Natural killer cell (primary cell): ENCODE data around the gene GIPC1. TPM values are rescaled to one million over a fixed set of nuclear protein-coding genes. Genes with fewer than 3 reads are reported as not detected.

ENCODE experiments used
- ATAC-seq, 3 donors: fragments of 150-1000 bp in 2 of 3; fragments of 200-7000 bp in 1 of 3; cut with Tn5 transposase; 1 replicate in 1 of 3; 2 replicates in 2 of 3; pipeline ENCODE4 v1.10.0; 2021; ENCODE audit warnings: mild to moderate bottlenecking in 2 of 3, moderate library complexity in 2 of 3
- DNase-seq, 2 donors: peaks; one replicate each; pipeline versions ENCODE4 v3.0.0 to v3.0.0-alpha.2; 2013 to 2021; ENCODE audit warnings: mixed read lengths in 1 of 2
- H3K27ac ChIP-seq: one replicate; pipeline ENCODE4 v1.5.1; 2013; ENCODE audit warnings: mild to moderate bottlenecking, low read length
- H3K27me3 ChIP-seq: one replicate; pipeline ENCODE4 v1.6.1; 2013; ENCODE audit warnings: low read length; ENCODE audit not compliant: control insufficient read depth, insufficient read depth
- H3K36me3 ChIP-seq: one replicate; pipeline ENCODE4 v1.6.1; 2013; ENCODE audit warnings: low read length; ENCODE audit not compliant: control insufficient read depth, insufficient read depth
- H3K4me1 ChIP-seq: one replicate; pipeline ENCODE4 v1.6.1; 2013; ENCODE audit warnings: low read length; ENCODE audit not compliant: control insufficient read depth, insufficient read depth
- H3K4me3 ChIP-seq: one replicate; pipeline ENCODE4 v1.5.1; 2013; ENCODE audit warnings: low read length
- H3K9me3 ChIP-seq: one replicate; pipeline ENCODE4 v1.6.1; 2013; ENCODE audit warnings: low read length; ENCODE audit not compliant: control insufficient read depth, insufficient read depth
- H3K27ac Mint-ChIP-seq, 2 donors: one replicate each; pipeline ENCODE4 v1.8.0; 2022; ENCODE audit warnings: mild to moderate bottlenecking in 2 of 2, mixed read lengths in 2 of 2, moderate library complexity in 1 of 2
- H3K27me3 Mint-ChIP-seq, 2 donors: one replicate each; pipeline ENCODE4 v1.8.0; 2022; ENCODE audit warnings: low read depth in 2 of 2, mixed read lengths in 2 of 2
- H3K36me3 Mint-ChIP-seq: one replicate; pipeline ENCODE4 v1.8.0; 2022; ENCODE audit warnings: mixed read lengths
- H3K4me1 Mint-ChIP-seq, 2 donors: one replicate each; pipeline ENCODE4 v1.8.0; 2022; ENCODE audit warnings: mixed read lengths in 2 of 2
- H3K4me3 Mint-ChIP-seq: one replicate; pipeline ENCODE4 v1.8.0; 2022; ENCODE audit warnings: mild to moderate bottlenecking, moderate library complexity, mixed read lengths
- H3K9me3 Mint-ChIP-seq, 2 donors: one replicate each; pipeline ENCODE4 v1.8.0; 2022; ENCODE audit warnings: mixed read lengths in 2 of 2
- WGBS: methylation state at CpG from one replicate; pipeline ENCODE4 v1.1.7; 2013; ENCODE audit warnings: missing lambda C conversion rate; ENCODE audit not compliant: insufficient coverage; 5-methylcytosine and 5-hydroxymethylcytosine counted together
- intact Hi-C: fragments of 100-400 bp; cut with micrococcal nuclease; formaldehyde crosslinking; loops from one replicate; pipeline ENCODE4 v1.14.2; 2022
- total RNA-seq, 4 donors: library from RNA; stranded (reverse); fragments of 120-200 nt in 1 of 4; gene quantifications; one replicate each; pipeline versions ENCODE4 v1.2.3 to v1.2.4, GENCODE V29; 2013 to 2022
- TF ChIP-seq, protein P1 (sequence below): fragments of 200-600 bp; IDR thresholded peaks from one replicate; pipeline ENCODE4 v1.8.0; 2022; ENCODE audit warnings: antibody characterized with exemption

Gene GIPC1
- total RNA-seq, 3 donors from 2014 or later (not counting 1 experiment from before 2014, with no cell fraction given): 25.3 to 34.5 (median 31.4) TPM

GRCh38 chr19:14516746-14517438 is 21.0 kb upstream of the GIPC1 start:
- Histone ChIP-seq H3K36me3 (peaks cover 34% of the 10 kb centered on the region), H3K4me3 (peak overlapping the region; percentile 99), H3K9me3 (no peaks in the 10 kb centered on the region), H3K4me1 (peaks cover 52% of the 10 kb centered on the region), H3K27ac (peak overlapping the region; percentile 52), H3K27me3 (no peaks in the 10 kb centered on the region)
- DNase-seq (peak in 1 of 2 donors; percentile 41), ATAC-seq (no peak)
- intact Hi-C loops: loop anchor here (5.0 kb wide), 1 partner anchor 100 kb away; the partner anchor contains the start of gene DDX39A
- H3K27me3 Mint-ChIP-seq: no peaks in the 10 kb centered on the region
- H3K27ac Mint-ChIP-seq: peak overlapping the region; percentile 91 to 96
- no peaks in the 10 kb centered on the region for H3K9me3 Mint-ChIP-seq
- H3K36me3 Mint-ChIP-seq: peaks cover 8% of the 10 kb centered on the region
- peaks cover 31 to 50% of the 10 kb centered on the region in 2 donors for H3K4me1 Mint-ChIP-seq
- peak overlapping the region; percentile 95 for H3K4me3 Mint-ChIP-seq
- TF ChIP-seq, protein P1, sequence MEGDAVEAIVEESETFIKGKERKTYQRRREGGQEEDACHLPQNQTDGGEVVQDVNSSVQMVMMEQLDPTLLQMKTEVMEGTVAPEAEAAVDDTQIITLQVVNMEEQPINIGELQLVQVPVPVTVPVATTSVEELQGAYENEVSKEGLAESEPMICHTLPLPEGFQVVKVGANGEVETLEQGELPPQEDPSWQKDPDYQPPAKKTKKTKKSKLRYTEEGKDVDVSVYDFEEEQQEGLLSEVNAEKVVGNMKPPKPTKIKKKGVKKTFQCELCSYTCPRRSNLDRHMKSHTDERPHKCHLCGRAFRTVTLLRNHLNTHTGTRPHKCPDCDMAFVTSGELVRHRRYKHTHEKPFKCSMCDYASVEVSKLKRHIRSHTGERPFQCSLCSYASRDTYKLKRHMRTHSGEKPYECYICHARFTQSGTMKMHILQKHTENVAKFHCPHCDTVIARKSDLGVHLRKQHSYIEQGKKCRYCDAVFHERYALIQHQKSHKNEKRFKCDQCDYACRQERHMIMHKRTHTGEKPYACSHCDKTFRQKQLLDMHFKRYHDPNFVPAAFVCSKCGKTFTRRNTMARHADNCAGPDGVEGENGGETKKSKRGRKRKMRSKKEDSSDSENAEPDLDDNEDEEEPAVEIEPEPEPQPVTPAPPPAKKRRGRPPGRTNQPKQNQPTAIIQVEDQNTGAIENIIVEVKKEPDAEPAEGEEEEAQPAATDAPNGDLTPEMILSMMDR: no peak
- WGBS: 47% methylated on average over 17 of the region's 22 CpGs

GRCh38 chr19:14516048-14516534 is 20.2 kb upstream of the GIPC1 start:
- peak overlapping the region; percentile 91 to 96 for H3K27ac Mint-ChIP-seq
- TF ChIP-seq, protein P1: no peak

GRCh38 chr19:14515501-14516047 is 19.6 kb upstream of the GIPC1 start:
- TF ChIP-seq, protein P1: no peak
- H3K4me3 Mint-ChIP-seq: peak overlapping the region; percentile 95
- H3K27ac Mint-ChIP-seq: peak overlapping the region; percentile 91 to 96
- H3K4me1 Mint-ChIP-seq: peaks cover 30 to 44% of the 10 kb centered on the region in 2 donors
- intact Hi-C loops: loop anchor here (5.0 kb wide), 1 partner anchor 98 kb away; the partner anchor contains the start of gene DDX39A
- peaks cover 8% of the 10 kb centered on the region for H3K36me3 Mint-ChIP-seq
- H3K9me3 ChIP-seq: no peaks in the 10 kb centered on the region
- H3K27me3 Mint-ChIP-seq: no peaks in the 10 kb centered on the region
- peaks cover 34% of the 10 kb centered on the region for H3K36me3 ChIP-seq
- no peaks in the 10 kb centered on the region for H3K9me3 Mint-ChIP-seq
- ATAC-seq: no peak
- no peak overlapping the region for H3K4me3 ChIP-seq
- WGBS: 89% methylated on average over 8 of the region's 8 CpGs
- H3K27ac ChIP-seq: no peak overlapping the region
- no peak for DNase-seq
- peaks cover 39% of the 10 kb centered on the region for H3K4me1 ChIP-seq
- H3K27me3 ChIP-seq: no peaks in the 10 kb centered on the region

More at GRCh38 chr19:14516048-14516534, 20.2 kb upstream of the GIPC1 start:
- Mint-ChIP-seq H3K36me3 (peaks cover 8% of the 10 kb centered on the region), H3K27me3 (no peaks in the 10 kb centered on the region), H3K4me1 (peaks cover 30 to 44% of the 10 kb centered on the region in 2 donors), H3K4me3 (peak overlapping the region; percentile 95), H3K9me3 (no peaks in the 10 kb centered on the region)
- Histone ChIP-seq H3K27ac (no peak overlapping the region), H3K4me3 (no peak overlapping the region), H3K27me3 (no peaks in the 10 kb centered on the region), H3K36me3 (peaks cover 34% of the 10 kb centered on the region), H3K9me3 (no peaks in the 10 kb centered on the region), H3K4me1 (peaks cover 44% of the 10 kb centered on the region)
- ATAC-seq: no peak
- intact Hi-C loops: loop anchor here (5.0 kb wide), 1 partner anchor 99 kb away; the partner anchor contains the start of gene DDX39A
- WGBS: 84% methylated on average over 15 of the region's 15 CpGs
- peak in 1 of 2 donors; percentile 29 for DNase-seq
